LHCN-M2 (cell line): ENCODE measurements around the gene OSTF1. TPM values are rescaled to one million over a fixed set of nuclear protein-coding genes. Genes with fewer than 3 reads are reported as not detected.

Experiments used
- DNase-seq: peaks from one replicate; pipeline ENCODE4 v3.0.0-alpha.2; 2012; ENCODE audit warnings: low read depth
- total RNA-seq: library from RNA; depleted of rRNA; stranded (reverse); fragments of >200 nt; gene quantifications from 2 replicates; pipeline ENCODE4 v1.2.3, GENCODE V29; 2014; rRNA removed

OSTF1 gene
- total RNA-seq, 1 experiment from 2014 or later, result 36.2 TPM

DNA sequence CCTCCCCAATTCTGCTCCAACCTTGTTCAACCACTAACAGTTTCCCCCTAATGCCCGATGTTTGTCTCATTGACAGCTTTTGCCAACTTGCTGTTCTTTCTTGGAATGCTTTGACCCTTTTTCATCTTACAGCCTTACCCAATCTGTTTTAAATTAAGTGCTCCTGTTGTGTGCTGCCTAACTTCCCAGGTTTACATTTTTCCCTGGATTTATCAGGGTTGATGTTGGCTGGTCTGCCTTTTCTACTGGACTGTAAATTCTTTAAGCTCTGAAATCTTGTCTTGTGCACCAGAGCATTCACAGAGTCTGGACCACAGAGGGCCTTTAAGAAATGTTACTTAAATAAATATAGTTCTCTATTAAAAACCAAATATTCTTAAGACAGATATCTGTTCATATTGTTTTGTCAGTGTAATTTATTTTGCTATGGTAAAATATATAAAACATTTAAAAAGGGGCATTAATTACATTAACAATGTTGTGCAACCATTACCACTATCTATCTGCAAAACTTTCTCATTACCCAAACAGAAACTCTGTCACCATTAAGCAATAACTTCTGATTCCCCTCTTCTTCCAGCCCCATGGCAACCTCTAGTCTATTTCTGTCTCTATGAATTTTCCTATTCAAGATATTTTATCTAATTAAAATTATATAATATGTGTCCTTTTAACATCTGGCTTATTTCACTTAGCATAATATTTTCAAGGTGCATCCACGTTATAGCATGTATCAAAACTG is 73.0 kb downstream of the OSTF1 start:
- DNase-seq, result no peak

DNA sequence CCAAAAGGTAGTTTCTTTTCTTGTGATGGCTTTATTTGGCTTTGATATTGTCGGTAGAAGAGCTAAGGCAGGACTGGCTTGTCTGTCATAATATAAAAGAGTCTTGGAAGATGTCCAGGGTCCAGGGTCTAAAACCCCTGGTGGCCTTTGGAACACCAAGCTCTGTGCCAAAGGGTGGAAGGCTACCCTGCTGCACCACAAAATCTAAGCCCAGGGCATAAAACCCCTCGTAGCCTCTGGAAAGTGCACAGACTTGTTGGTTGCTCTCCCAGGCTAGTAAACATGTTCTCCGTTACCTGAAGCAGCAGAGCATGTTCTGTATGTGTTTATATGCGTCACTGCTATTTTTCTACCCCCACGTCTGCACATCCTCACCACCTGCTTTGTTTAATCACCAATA is 75.5 kb downstream of the OSTF1 start:
- no peak for DNase-seq

DNA sequence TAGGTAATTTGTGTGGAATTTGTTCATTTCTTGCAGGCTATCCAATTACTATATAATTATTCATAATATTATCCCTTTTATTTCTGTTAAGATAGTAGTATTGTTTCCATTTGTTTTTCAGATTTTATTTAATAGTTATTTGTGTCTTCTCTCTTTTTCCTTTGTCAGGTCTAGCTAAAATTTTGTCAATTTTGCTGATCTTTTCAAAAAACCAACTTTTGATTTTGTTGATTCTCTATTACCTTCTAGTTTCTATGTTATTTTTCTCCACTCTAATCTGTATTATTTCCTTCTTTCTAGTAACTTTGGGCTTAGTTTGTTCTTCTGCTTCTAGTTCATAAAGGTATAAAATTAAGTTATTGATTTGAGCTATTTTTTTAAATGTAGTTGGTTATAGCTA is 76.3 kb downstream of the OSTF1 start:
- no peak for DNase-seq

DNA sequence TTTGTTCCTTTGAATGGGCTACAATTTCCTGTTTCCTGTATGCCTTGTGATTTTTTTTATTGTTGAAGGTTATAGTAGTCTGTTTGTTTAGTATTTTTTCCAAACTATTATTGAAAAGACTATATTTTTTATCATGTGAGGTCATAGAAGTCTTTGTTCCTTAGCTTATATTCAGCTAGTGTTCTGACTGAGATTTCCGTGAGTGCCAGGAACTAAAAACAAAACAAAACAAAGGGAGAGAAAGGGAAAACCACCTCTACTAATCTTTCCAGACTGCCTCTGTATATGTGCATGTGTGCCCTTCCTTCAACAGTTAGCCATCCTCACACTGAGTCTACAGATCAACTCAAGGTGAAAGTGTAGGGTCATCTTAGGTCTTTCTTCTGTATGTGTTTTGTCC is 79.0 kb downstream of the OSTF1 start:
- no peak for DNase-seq

DNA sequence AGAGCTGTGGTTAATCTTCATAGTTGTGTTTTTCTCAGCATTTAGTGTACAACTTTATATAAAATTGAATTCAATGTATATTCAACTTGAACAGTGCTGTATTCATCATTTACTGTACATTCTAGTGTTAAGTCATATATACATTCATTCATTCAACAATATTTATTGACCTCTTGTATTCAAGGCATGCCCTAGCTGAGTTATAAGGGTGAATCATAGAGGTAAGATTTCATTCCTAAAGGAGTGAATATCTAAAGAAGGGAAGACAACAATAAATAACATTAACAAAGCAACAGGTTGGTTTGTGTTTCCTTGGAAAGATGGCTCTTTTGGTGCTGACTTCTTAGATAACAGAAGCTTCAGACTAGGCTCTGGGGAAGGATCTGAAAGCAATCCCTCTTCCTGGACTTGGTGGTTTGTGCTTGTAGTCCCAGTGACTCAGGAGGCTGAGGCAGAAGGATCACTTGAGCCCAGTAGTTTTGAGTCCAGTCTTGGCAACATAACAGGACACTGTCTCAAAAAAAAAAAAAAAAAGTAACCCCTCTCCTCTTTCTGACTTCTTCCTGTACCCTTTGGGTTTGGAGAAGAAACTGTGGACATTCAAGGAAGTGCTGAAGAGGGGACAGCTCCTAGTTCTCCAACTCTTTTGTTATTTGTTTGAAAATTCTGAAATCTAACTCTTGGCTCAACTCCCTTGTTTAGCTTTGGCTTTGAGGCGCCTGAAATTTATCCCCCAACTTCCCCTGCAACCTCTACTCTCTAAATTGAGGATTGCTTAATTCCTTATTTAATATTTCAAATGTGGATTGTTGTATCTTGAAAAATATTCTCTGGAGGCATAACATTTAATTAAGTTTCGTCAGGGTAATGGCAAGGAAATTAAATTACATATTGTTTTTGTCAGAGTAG is 80.2 kb downstream of the OSTF1 start:
- peak; percentile 2 for DNase-seq

DNA sequence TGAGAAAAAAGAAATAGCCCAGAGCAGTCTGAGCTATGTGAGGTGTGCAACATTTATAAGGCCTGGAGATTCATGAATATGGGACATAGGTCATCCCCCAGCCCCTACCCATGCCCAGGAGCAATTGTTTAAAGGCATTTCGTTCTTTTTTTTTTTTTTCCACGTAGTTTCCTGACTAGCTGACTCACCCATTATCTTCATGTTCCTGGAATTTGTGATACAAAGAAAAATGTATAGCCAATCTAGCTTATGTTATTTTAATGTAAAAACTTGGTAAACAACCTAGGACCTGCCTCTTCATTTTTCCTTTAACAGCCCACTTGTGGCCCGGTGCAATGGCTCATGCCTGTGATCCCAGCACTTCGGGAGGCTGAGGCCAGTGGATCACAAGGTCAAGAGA is 81.3 kb downstream of the OSTF1 start:
- DNase-seq, result no peak

DNA sequence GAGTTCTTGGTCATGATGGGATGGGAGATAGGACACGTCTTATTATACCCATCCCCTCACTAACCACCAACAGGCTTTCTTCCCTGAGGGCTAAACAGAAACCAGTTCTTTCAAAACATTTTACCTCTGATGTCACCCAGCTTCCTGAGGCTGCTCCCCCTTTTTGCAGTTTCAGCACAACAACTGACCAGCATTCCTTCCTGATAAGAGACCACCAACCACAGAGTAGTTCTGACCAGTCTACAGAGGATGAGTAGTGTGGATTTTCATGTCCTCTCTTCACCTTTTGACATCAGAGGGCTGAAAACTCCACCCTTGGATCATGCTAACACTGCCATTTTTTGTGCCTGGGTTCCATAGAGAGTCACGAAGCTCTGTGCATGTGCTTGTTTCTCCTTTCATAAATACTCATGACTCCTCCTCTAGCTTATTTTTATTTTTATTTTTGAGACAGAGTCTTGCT is 82.6 kb downstream of the OSTF1 start:
- DNase-seq, result peak; percentile 1

DNA sequence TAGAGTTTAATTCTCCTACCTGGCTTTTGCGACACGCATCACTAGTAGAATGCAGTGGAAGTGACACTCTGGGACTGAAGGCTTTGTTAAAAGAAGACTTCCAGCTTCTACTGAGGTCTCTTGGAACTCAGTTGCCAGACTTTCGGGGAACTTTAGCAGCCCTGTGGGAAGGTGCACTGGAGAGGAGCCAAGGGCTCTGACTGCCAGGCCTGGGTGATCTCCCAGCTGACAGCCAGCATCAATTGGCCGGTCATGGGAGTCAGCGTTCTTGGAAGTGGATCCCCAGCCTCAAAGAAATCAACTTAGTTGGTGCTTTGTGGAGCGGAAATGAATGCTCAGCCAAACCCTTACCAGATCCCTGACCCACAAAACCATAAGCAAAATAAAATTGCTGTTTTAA is 87.1 kb downstream of the OSTF1 start:
- DNase-seq, result no peak

DNA sequence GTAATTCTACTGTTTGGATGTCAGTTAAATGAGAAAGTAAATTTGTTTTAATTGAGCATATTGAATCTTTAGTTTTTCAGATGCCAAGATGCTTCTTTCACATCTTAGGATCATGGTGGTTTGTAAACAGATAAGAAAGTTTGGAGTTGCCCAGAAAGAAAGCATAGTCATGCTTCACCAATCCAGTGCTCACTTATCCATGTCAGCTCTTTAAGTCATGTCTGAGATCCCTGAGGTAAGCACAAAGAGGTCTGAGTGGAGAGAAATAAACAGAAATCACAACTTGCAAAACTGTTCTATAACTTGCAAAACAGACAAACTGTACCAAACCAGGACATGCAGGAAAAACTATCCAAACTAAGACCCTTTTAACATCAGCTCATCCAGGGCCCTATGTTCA is 87.7 kb downstream of the OSTF1 start:
- no peak for DNase-seq

DNA sequence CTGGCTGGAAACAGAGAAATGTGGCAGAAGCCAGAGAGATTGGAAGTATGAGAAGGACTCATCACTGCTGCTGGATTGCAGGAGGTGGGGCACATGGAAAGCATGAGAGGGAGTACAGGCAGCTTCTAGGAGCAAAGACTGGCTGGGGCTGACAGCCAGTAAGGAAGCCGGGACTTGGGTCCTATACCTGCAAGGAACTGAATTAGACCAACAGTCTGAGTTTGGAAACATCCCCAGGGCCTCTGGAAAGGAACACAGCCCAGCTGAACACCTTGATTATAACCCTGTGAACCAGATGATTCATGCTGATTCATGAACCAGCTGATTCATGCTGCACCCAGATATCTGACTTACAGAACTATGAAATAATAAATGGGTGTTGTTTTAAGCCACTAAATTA is 93.4 kb downstream of the OSTF1 start:
- peak; percentile 52 for DNase-seq

DNA sequence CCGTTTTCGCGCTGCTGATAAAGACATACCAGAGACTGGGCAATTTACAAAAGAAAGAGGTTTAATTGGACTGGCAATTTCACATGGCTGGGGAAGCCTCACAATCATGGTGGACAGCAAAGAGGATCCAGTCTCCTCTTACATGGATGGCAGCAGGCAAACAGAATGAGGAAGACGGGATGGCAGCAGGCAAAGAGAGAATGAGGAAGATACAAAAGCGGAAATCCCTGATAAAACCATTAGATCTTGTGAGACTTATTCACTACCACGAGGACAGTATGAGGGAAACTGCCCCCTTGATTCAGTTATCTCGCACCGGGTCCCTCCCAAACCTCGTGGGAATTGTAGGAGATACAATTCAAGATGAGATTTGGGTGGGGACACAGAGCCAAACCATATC is 95.0 kb downstream of the OSTF1 start:
- no peak for DNase-seq

DNA sequence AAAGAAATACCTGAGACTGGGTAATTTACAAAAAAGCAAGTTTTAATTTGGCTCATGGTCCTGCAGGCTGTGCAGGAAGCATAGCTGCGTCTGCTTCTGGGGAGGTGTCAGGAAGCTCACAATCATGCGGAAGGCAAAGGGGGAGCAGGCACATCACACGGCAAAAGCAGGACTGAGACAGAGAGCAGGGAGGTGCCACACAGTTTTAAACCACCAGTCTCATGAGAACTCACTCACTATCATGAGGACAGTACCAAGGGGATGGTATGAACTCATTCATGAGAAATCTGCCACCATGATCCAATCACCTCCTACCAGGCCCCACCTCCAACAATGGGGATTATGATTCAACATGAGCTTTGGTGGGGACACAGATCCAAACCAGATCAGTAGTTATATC is 96.2 kb downstream of the OSTF1 start:
- DNase-seq, result no peak

DNA sequence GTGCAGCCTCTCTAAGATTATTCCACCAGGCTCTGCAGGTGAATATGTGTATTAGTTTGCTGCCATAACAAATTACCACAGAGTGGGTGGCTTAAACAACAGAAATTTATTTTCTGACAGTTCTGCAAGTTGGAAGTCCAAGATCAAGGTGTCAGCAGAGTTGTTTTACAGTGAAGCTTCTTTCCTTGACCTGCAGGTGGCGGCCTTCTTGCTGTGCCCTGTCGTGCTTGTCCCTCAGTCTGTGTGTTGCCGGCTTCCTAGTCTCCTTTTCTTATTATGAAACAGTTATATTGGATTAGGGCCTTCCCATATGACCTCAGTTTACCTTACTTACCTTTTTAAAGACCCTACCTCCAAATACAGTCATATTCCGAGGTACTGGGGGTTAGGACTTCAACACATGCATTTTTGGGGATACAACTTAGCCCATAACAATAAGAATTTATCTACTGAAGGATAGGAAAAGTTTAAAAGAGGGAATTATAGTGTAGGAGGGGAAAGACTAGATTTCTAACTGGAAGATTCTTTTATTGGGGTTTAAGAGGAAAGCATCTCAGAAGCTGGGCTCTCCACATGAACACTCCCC is 97.4 kb downstream of the OSTF1 start:
- DNase-seq, result no peak

DNA sequence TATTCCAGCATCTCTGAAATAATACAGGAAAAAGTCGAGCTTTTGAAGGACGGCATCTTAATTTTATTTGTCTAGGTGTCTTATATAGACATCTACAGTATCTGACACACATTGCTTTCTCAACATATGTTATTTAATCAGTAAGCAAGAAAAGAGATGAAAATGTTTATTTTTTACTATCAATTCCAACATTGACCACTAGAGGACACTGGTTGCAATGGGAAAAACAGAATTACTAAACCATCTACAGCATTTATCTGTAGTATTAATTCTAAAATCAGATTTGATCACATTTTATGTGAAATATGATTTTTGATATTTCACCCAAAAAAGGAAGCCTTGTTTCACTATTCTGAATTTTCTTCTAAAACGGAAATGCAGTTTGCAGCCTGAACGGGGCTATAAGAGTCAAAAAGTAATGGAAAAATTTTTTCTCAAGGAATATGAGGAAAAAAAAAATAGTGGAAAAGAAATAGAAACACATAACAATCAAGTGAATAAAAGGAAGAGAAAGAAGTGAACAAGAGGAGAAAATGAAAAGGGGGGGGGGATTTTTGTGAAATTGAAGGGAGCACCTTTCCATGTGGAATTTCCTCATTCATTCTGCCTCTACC is 98.6 kb downstream of the OSTF1 start:
- DNase-seq, result no peak

DNA sequence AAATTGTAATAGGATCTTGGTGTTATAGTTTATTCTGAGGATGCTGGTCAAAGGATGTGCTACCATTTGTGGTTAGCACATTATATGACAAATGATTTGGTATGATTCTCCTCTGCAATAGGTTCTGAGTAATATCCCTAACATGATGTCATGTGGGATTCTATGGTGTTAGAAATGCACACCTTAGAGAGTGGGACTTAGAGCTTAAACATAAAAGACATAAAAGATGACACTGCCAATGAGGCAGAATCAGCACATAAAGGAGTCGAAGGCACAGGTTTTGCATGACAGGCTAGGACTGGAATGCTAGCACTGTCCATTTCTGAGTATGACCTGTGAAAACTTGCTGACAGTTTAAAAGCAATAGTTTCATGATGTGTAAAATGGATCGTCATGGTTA is 100.4 kb downstream of the OSTF1 start:
- peak; percentile 41 for DNase-seq

DNA sequence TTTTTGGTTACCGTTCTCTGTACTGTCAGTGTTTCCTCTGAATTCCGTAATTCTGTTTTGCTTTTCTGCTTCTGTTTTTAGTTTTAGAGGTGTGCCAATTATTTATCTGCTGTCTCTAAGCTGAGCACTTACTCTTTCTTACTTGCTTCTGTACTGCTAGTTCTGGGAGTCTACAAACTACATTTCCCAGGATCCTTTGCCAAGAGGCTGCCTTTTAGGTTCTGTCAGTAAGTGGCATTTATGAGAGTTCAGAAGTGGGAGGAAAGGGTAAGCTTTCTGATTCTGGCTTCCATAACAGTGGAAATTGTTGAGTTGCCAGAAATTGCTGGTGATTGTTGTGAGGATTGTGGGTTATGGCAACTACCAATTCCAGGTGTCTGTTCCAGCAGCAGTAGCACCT is 102.4 kb downstream of the OSTF1 start:
- no peak for DNase-seq

Other genes starting within 250 kb of the OSTF1 start
- not detected in 2 replicates for gene TRPM6, start 200.6 kb upstream of the OSTF1 start, total RNA-seq
- gene C9orf40, start 135.6 kb upstream of the OSTF1 start, total RNA-seq, result 17.3 and 18.1 TPM in 2 replicates
- gene CARNMT1, start 60.2 kb upstream of the OSTF1 start, total RNA-seq, result 35.3 and 42.5 TPM in 2 replicates
- gene NMRK1, start 359 bp upstream of the OSTF1 start, total RNA-seq, result 31.5 and 31.6 TPM in 2 replicates